Activated T-helper 2 cell treated with anti-CD3 and anti-CD28 coated beads, Interferon-gamma antibody, Interleukin-2, Interleukin-4, amounts not matched to agents 10 μg/mL and 5 μg/mL and 100 μg/mL, durations not matched to agents 14 hours and 24 hours and 36 hours (primary cell): ENCODE results near the gene PITPNC1. TPM values are rescaled to one million over a fixed set of nuclear protein-coding genes. Genes with fewer than 3 reads are reported as not detected.
"Not testable (repeated sequence)": the region's sequence is repeated elsewhere in the genome, so short reads cannot be mapped to it uniquely, and the experiment has no call there.

Experiments
- DNase-seq: peaks from one replicate; pipeline ENCODE4 v3.0.0; 2021; ENCODE audit warnings: low spot score
- H3K27ac Mint-ChIP-seq: one replicate; pipeline ENCODE4 v1.8.0; 2021; ENCODE audit warnings: mixed read lengths
- H3K27me3 Mint-ChIP-seq: one replicate; pipeline ENCODE4 v1.8.0; 2021; ENCODE audit warnings: low read depth, mixed read lengths
- H3K36me3 Mint-ChIP-seq: one replicate; pipeline ENCODE4 v1.8.0; 2021; ENCODE audit warnings: low read depth, mixed read lengths
- H3K4me1 Mint-ChIP-seq: one replicate; pipeline ENCODE4 v1.8.0; 2021; ENCODE audit warnings: low read depth, mixed read lengths
- H3K4me3 Mint-ChIP-seq: one replicate; pipeline ENCODE4 v1.8.0; 2021; ENCODE audit warnings: low read depth, mild to moderate bottlenecking, moderate library complexity, mixed read lengths
- H3K9me3 Mint-ChIP-seq: one replicate; pipeline ENCODE4 v1.8.0; 2021; ENCODE audit warnings: mixed read lengths
- intact Hi-C: fragments of 100-400 bp; cut with micrococcal nuclease; formaldehyde crosslinking; loops from one replicate; pipeline ENCODE4 v1.15.1; 2023
- total RNA-seq: library from RNA; stranded (reverse); gene quantifications from 2 replicates; pipeline ENCODE4 v1.2.3, GENCODE V29; 2022

The PITPNC1 gene
- total RNA-seq, 1 donor from 2014 or later = 11.2 TPM

GRCh38 chr17:67492251-67492740 is 115.2 kb downstream of the PITPNC1 start:
- Mint-ChIP-seq H3K27me3 (peaks cover 2% of the 10 kb centered on the region), H3K27ac (no peak overlapping the region), H3K4me3 (no peak overlapping the region), H3K4me1 (no peaks in the 10 kb centered on the region), H3K9me3 (no peaks in the 10 kb centered on the region), H3K36me3 (no peaks in the 10 kb centered on the region)
- intact Hi-C loops = no loop called here
- no peak for DNase-seq

GRCh38 chr17:67492824-67493517 is 115.9 kb downstream of the PITPNC1 start:
- Mint-ChIP-seq H3K36me3 (no peaks in the 10 kb centered on the region), H3K27ac (no peak overlapping the region), H3K4me1 (no peaks in the 10 kb centered on the region), H3K27me3 (peaks cover 2% of the 10 kb centered on the region), H3K4me3 (no peak overlapping the region), H3K9me3 (no peaks in the 10 kb centered on the region)
- intact Hi-C loops = no loop called here
- DNase-seq = no peak

GRCh38 chr17:67493812-67494211 is 116.7 kb downstream of the PITPNC1 start:
- intact Hi-C loops = no loop called here
- no peak overlapping the region for H3K27ac Mint-ChIP-seq
- H3K4me3 Mint-ChIP-seq = no peak overlapping the region
- DNase-seq = no peak
- H3K36me3 Mint-ChIP-seq = no peaks in the 10 kb centered on the region
- no peaks in the 10 kb centered on the region for H3K9me3 Mint-ChIP-seq
- H3K27me3 Mint-ChIP-seq = peaks cover 2% of the 10 kb centered on the region
- no peaks in the 10 kb centered on the region for H3K4me1 Mint-ChIP-seq

- H3K27ac Mint-ChIP-seq, H3K27me3 Mint-ChIP-seq, H3K9me3 Mint-ChIP-seq, intact Hi-C loops, H3K4me1 Mint-ChIP-seq, H3K4me3 Mint-ChIP-seq, DNase-seq, H3K36me3 Mint-ChIP-seq: not testable (repeated sequence)
Measured at GRCh38 chr17:67495534-67495933, 118.5 kb downstream of the PITPNC1 start.

- no peak for DNase-seq
- Mint-ChIP-seq H3K4me1 (no peaks in the 10 kb centered on the region), H3K27me3 (peaks cover 2% of the 10 kb centered on the region), H3K9me3 (no peaks in the 10 kb centered on the region), H3K27ac (no peak overlapping the region), H3K4me3 (no peak overlapping the region), H3K36me3 (no peaks in the 10 kb centered on the region)
- intact Hi-C loops = no loop called here
Measured at GRCh38 chr17:67496286-67496685, 119.2 kb downstream of the PITPNC1 start.

- Mint-ChIP-seq H3K27me3 (no peaks in the 10 kb centered on the region), H3K4me3 (no peak overlapping the region), H3K9me3 (no peaks in the 10 kb centered on the region), H3K4me1 (peaks cover 7% of the 10 kb centered on the region), H3K27ac (no peak overlapping the region), H3K36me3 (no peaks in the 10 kb centered on the region)
- no peak for DNase-seq
- intact Hi-C loops = no loop called here
Measured at GRCh38 chr17:67499685-67500084, 122.6 kb downstream of the PITPNC1 start.

GRCh38 chr17:67500261-67500660 is 123.2 kb downstream of the PITPNC1 start:
- Mint-ChIP-seq H3K9me3 (no peaks in the 10 kb centered on the region), H3K4me1 (peaks cover 7% of the 10 kb centered on the region), H3K27ac (no peak overlapping the region), H3K4me3 (no peak overlapping the region), H3K36me3 (no peaks in the 10 kb centered on the region), H3K27me3 (peaks cover 4% of the 10 kb centered on the region)
- no peak for DNase-seq
- intact Hi-C loops = no loop called here

- intact Hi-C loops = no loop called here
- Mint-ChIP-seq H3K9me3 (no peaks in the 10 kb centered on the region), H3K4me3 (no peak overlapping the region), H3K36me3 (no peaks in the 10 kb centered on the region), H3K27me3 (peaks cover 4% of the 10 kb centered on the region), H3K27ac (no peak overlapping the region), H3K4me1 (peaks cover 7% of the 10 kb centered on the region)
- no peak for DNase-seq
Measured at GRCh38 chr17:67500677-67501300, 123.7 kb downstream of the PITPNC1 start.

GRCh38 chr17:67502151-67502550 is 125.1 kb downstream of the PITPNC1 start:
- Mint-ChIP-seq H3K9me3 (peaks cover 4% of the 10 kb centered on the region), H3K27me3 (peaks cover 4% of the 10 kb centered on the region), H3K4me1 (peaks cover 7% of the 10 kb centered on the region), H3K36me3 (peaks cover 3% of the 10 kb centered on the region), H3K4me3 (no peak overlapping the region), H3K27ac (no peak overlapping the region)
- DNase-seq = no peak
- intact Hi-C loops = no loop called here

- Mint-ChIP-seq H3K27ac (no peak overlapping the region), H3K4me3 (no peak overlapping the region), H3K36me3 (peaks cover 3% of the 10 kb centered on the region), H3K4me1 (peaks cover 7% of the 10 kb centered on the region), H3K27me3 (peaks cover 4% of the 10 kb centered on the region), H3K9me3 (peaks cover 10% of the 10 kb centered on the region)
- DNase-seq = no peak
- intact Hi-C loops = no loop called here
Measured at GRCh38 chr17:67503184-67503583, 126.1 kb downstream of the PITPNC1 start.

- H3K27ac Mint-ChIP-seq = no peak overlapping the region
- H3K27me3 Mint-ChIP-seq = peaks cover 4% of the 10 kb centered on the region
- no peak for DNase-seq
- peaks cover 7% of the 10 kb centered on the region for H3K4me1 Mint-ChIP-seq
- no peak overlapping the region for H3K4me3 Mint-ChIP-seq
- intact Hi-C loops = no loop called here
- H3K9me3 Mint-ChIP-seq = peaks cover 15% of the 10 kb centered on the region
- H3K36me3 Mint-ChIP-seq = peaks cover 3% of the 10 kb centered on the region
Measured at GRCh38 chr17:67503739-67504138, 126.7 kb downstream of the PITPNC1 start.

GRCh38 chr17:67504182-67504581 is 127.1 kb downstream of the PITPNC1 start:
- intact Hi-C loops = no loop called here
- Mint-ChIP-seq H3K36me3 (peaks cover 3% of the 10 kb centered on the region), H3K9me3 (peaks cover 15% of the 10 kb centered on the region), H3K27ac (no peak overlapping the region), H3K4me3 (no peak overlapping the region), H3K4me1 (peaks cover 7% of the 10 kb centered on the region), H3K27me3 (peaks cover 4% of the 10 kb centered on the region)
- DNase-seq = no peak

GRCh38 chr17:67506966-67507365 is 129.9 kb downstream of the PITPNC1 start:
- Mint-ChIP-seq H3K4me3 (no peak overlapping the region), H3K36me3 (peaks cover 3% of the 10 kb centered on the region), H3K9me3 (peaks cover 15% of the 10 kb centered on the region), H3K4me1 (peaks cover 8% of the 10 kb centered on the region), H3K27ac (no peak overlapping the region), H3K27me3 (peaks cover 4% of the 10 kb centered on the region)
- intact Hi-C loops = no loop called here
- no peak for DNase-seq
